Endothelial cell of umbilical vein (primary cell): Measurements from ENCODE around the gene RIPOR3. TPM values are rescaled to one million over a fixed set of nuclear protein-coding genes. Genes with fewer than 3 reads are reported as not detected.

Experiments
- BruUV-seq: library from RNA; stranded (reverse); fragments of 400-500 nt; replicated peaks from 2 replicates; lab custom pipeline; 2021; lab: Mats Ljungman, UMichigan
- CTCF ChIA-PET: fragments of 300-600, 350-600 bp; sonication (Branson Sonifier 250); formaldehyde crosslinking; loops from one replicate; lab custom pipeline; 2021; ENCODE audit warnings: antibody characterized with exemption, inconsistent platforms; lab: Charles Lee
- POLR2A ChIA-PET: fragments of 300-600, 350-600 bp; sonication (Branson Sonifier 250); formaldehyde crosslinking; loops from one replicate; lab custom pipeline; 2021; ENCODE audit warnings: antibody characterized with exemption, inconsistent platforms; lab: Charles Lee
- DNase-seq: peaks from one replicate; pipeline ENCODE4 v3.0.0-alpha.2; 2011; ENCODE audit warnings: low read depth, low spot score
- FAIRE-seq: peaks from 2 replicates; lab custom pipeline; 2011; peaks lifted over from hg19 to GRCh38; lab: Jason Lieb, UNC
- H2AFZ ChIP-seq: 2 replicates; pipeline ENCODE4 v1.6.0; 2012; ENCODE audit warnings: low read depth, low read length, control low read depth, inconsistent platforms
- H3K27ac ChIP-seq: 2 replicates; pipeline ENCODE4 v1.5.1; 2011; ENCODE audit warnings: low read depth, mild to moderate bottlenecking, control low read depth, low read length, moderate library complexity; ENCODE audit not compliant: insufficient read depth
- H3K27me3 ChIP-seq, 2 experiments: 2 replicates each; pipeline versions ENCODE4 v1.6.0 to v1.6.1; 2011; ENCODE audit warnings: low read length in 2 of 2, mixed read lengths in 1 of 2; ENCODE audit not compliant: control insufficient read depth in 2 of 2, insufficient read depth in 2 of 2
- H3K36me3 ChIP-seq, 2 experiments: 2 replicates in 1 of 2; 3 replicates in 1 of 2; pipeline ENCODE4 v1.5.1; 2011; ENCODE audit warnings: low read length in 2 of 2, mild to moderate bottlenecking in 1 of 2, moderate library complexity in 1 of 2; ENCODE audit not compliant: control insufficient read depth in 2 of 2, insufficient read depth in 2 of 2; ENCODE audit errors: extremely low read depth in 1 of 2
- H3K4me1 ChIP-seq: 3 replicates; pipeline ENCODE4 v1.5.1; 2011; ENCODE audit warnings: mild to moderate bottlenecking, low read length; ENCODE audit not compliant: control insufficient read depth, insufficient read depth; ENCODE audit errors: extremely low read depth
- H3K4me2 ChIP-seq: 2 replicates; pipeline ENCODE4 v1.6.1; 2011; ENCODE audit warnings: low read length, control low read depth, mixed read lengths; ENCODE audit not compliant: insufficient read depth
- H3K4me3 ChIP-seq, 3 experiments: fragments of 200-600 bp in 1 of 3; sonication (generic), shearing (Covaris generic) in 1 of 3; replicated peaks in 1 of 3; 2 replicates each; pipeline ENCODE4 v1.5.1; 2011 to 2016; ENCODE audit warnings: control low read depth in 3 of 3, low read length in 3 of 3, mild to moderate bottlenecking in 2 of 3, inconsistent platforms in 1 of 3, low read depth in 1 of 3, moderate library complexity in 1 of 3; ENCODE audit not compliant: insufficient read depth in 1 of 3
- H3K79me2 ChIP-seq: 2 replicates; pipeline ENCODE4 v1.6.0; 2012; ENCODE audit warnings: low read length, inconsistent platforms; ENCODE audit not compliant: control insufficient read depth, insufficient read depth
- H3K9ac ChIP-seq: replicated peaks from 2 replicates; pipeline ENCODE3; 2011; ENCODE audit warnings: low read length, control low read depth; ENCODE audit not compliant: insufficient read depth; ENCODE audit errors: extremely low read depth
- H3K9me1 ChIP-seq: replicated peaks from 3 replicates; pipeline ENCODE4 v1.6.0; 2011; ENCODE audit warnings: mild to moderate bottlenecking, low read length; ENCODE audit not compliant: control insufficient read depth, insufficient read depth; ENCODE audit errors: extremely low read depth
- H3K9me3 ChIP-seq: replicated peaks from 2 replicates; pipeline ENCODE4 v1.5.1; 2012; ENCODE audit warnings: low read length, inconsistent platforms; ENCODE audit not compliant: control insufficient read depth, insufficient read depth
- H4K20me1 ChIP-seq: replicated peaks from 2 replicates; pipeline ENCODE3; 2011; ENCODE audit warnings: mild to moderate bottlenecking, low read length; ENCODE audit not compliant: control insufficient read depth, insufficient read depth; ENCODE audit errors: extremely low read depth
- CTCF ChIP-seq, 2 donors: IDR thresholded peaks; 1 replicate in 1 of 2; 2 replicates in 1 of 2; pipeline ENCODE4 v1.5.1; 2011; ENCODE audit warnings: low read length in 2 of 2, mild to moderate bottlenecking in 2 of 2, moderate library complexity in 2 of 2, control low read depth in 1 of 2, inconsistent platforms in 1 of 2, low read depth in 1 of 2; ENCODE audit not compliant: insufficient read depth in 1 of 2; ENCODE audit errors: extremely low read depth in 1 of 2
- EZH2 ChIP-seq: IDR thresholded peaks from 2 replicates; pipeline ENCODE4 v1.6.1; 2012; ENCODE audit warnings: borderline replicate concordance, low read depth, mild to moderate bottlenecking, moderate library complexity, low read length, inconsistent platforms; ENCODE audit not compliant: severe bottlenecking
- FOS ChIP-seq: IDR thresholded peaks from 2 replicates; pipeline ENCODE4 v1.6.1; 2011; ENCODE audit warnings: mild to moderate bottlenecking, low read length, moderate library complexity, borderline replicate concordance; ENCODE audit not compliant: insufficient read depth
- GATA2 ChIP-seq: IDR thresholded peaks from 2 replicates; pipeline ENCODE4 v1.7.0; 2011; ENCODE audit warnings: low read depth, mild to moderate bottlenecking, moderate library complexity, mixed read lengths, low read length; ENCODE audit not compliant: insufficient read length, insufficient read depth
- JUN ChIP-seq: IDR thresholded peaks from 2 replicates; pipeline ENCODE4 v1.6.1; 2011; ENCODE audit warnings: borderline replicate concordance, low read depth; ENCODE audit not compliant: insufficient read length, insufficient read depth
- MAX ChIP-seq: IDR thresholded peaks from 2 replicates; pipeline ENCODE4 v1.6.1; 2011; ENCODE audit not compliant: insufficient read depth, insufficient read length
- MYC ChIP-seq: IDR thresholded peaks from one replicate; pipeline ENCODE4 v1.6.1; 2011; ENCODE audit warnings: mild to moderate bottlenecking, low read depth, low read length
- POLR2A ChIP-seq: IDR thresholded peaks from 2 replicates; pipeline ENCODE4 v1.6.1; 2012; ENCODE audit warnings: low read depth, mild to moderate bottlenecking, control low read depth, low read length
- POLR2AphosphoS5 ChIP-seq: IDR thresholded peaks from 2 replicates; pipeline ENCODE4 v1.6.1; 2012; ENCODE audit warnings: low read depth, mild to moderate bottlenecking, control low read depth, low read length, moderate library complexity; ENCODE audit not compliant: insufficient read depth
- dilution Hi-C: fragments of 300-500 bp; cut with MboI; formaldehyde crosslinking; loops from one replicate; pipeline ENCODE4 v1.15.0; 2019; ENCODE audit warnings: low sequenced_read_pairs; ENCODE audit not compliant: extremely low pct_ligation_motif_present
- intact Hi-C: fragments of 100-400 bp; cut with micrococcal nuclease; formaldehyde crosslinking; loops from one replicate; pipeline ENCODE4 v1.10.0; 2022
- polyA plus RNA-seq, 4 experiments: library from polyadenylated mRNA; depleted of rRNA in 3 of 4; stranded (reverse) in 3 of 4; unstranded in 1 of 4; fragments of >200 nt; gene quantifications; 2 replicates each; pipeline versions ENCODE4 v1.2.1 to v1.2.3, GENCODE V29; 2011 to 2012; ENCODE audit warnings: missing spikeins in 1 of 4
- total RNA-seq: library from RNA; stranded (reverse); gene quantifications from 2 replicates; pipeline ENCODE4 v1.2.3, GENCODE V29; 2021

Gene RIPOR3
- total and polyA plus RNA-seq, 2 donors (not counting 3 experiments of a cell fraction or from before 2014, with no cell fraction given) = not detected

GRCh38 chr20:50689864-50690649 is 1.3 kb downstream of the RIPOR3 start:
- no peaks in the 10 kb centered on the region for H3K4me1 ChIP-seq
- no peaks in the 10 kb centered on the region for H3K9me1 ChIP-seq
- BruUV-seq = no TSS peak
- TF ChIP-seq MAX (no peak), FOS (no peak), MYC (no peak), EZH2 (no peak), JUN (no peak), POLR2AphosphoS5 (no peak), GATA2 (no peak), CTCF (IDR thresholded peaks at IDR 0.05; ENCODE audit: extremely low read depth in 1 of 2, insufficient read depth in 1 of 2, low read depth in 1 of 2, low read length in 2 of 2) (no peak), POLR2A (no peak)
- H3K4me2 ChIP-seq = no peak overlapping the region
- H3K79me2 ChIP-seq = no peaks in the 10 kb centered on the region
- intact Hi-C loops = no loop called here
- H3K36me3 ChIP-seq = no peaks in the 10 kb centered on the region
- dilution Hi-C loops = no loop called here
- H3K9ac ChIP-seq = no peak overlapping the region
- H4K20me1 ChIP-seq = no peaks in the 10 kb centered on the region
- FAIRE-seq (no peak), DNase-seq (no peak)
- ChIA-PET POLR2A (no interaction called here), CTCF (interaction anchor here (0.6 kb wide), 1 partner anchor 54 kb away, joined by 3 read pairs; no protein-coding TSS in a partner anchor)
- H3K9me3 ChIP-seq = no peaks in the 10 kb centered on the region
- H3K4me3 ChIP-seq = no peak overlapping the region
- peaks cover 34 to 41% of the 10 kb centered on the region in 2 experiments for H3K27me3 ChIP-seq
- no peak overlapping the region for H2AFZ ChIP-seq
- no peak overlapping the region for H3K27ac ChIP-seq
